HG03565 (cell line): ENCODE measurements around the gene SPEG.

ENCODE experiments used
- ATAC-seq: cut with Tn5 transposase; IDR thresholded peaks from one replicate; pipeline ENCODE4 v1.9.1; 2021; ENCODE audit warnings: mild to moderate bottlenecking, moderate library complexity; ENCODE audit not compliant: unreplicated experiment

SPEG gene

GRCh38 chr2:219525533-219526232, 91.0 kb downstream of the SPEG start:
- no peak for ATAC-seq

DNA sequence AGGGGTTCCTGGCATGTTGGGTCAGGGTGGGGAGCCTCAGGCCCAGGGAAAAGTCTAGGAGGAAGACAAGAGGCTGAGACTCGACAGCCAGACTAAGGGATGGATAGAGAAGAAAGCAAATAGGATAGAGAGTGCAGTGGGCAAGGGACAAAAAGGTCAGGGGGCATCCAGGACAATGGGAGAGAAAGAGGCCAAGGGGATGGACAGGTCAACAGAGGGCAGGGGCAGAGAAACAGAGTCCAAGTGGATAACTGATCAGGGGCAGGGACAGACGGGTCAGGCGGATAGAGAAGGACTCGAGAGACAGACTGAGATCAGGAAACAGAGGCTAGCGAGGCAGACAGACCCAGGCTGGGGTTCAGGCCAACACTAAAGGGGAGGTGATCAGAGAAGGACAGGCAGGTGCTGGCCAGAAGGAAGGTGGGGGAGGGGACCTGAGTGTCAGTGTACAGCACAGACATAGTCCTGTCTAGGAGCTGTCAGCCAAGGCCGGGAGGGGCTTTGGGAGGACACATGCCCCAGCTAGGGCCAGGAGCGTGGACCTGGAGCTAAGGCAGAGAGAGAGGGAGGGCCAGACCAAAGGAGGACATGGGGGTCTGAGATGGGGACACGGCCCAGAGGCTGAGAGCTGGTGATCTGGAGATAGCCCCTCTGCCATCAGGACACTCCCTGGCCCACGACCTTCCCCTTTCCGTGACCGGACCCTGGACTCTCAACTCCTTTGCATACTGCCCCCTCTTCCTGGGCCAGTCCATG, 91.9 kb downstream of the SPEG start:
- ATAC-seq = no peak

DNA sequence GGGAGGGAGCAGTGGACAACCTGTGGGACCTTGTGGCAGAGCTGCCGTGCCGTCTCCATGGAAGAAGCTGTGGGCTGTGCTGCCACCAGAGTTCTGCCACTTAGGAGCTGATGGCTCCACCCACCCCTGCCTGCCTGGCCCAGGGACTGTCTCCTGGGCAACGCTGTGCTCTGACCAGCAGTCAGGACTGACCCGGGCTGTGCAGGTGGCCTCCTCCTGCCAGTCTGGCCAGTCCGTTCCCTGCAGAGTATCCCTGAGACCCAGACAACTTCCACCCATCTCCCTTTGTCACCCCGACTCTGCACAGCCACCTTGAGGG, 92.4 kb downstream of the SPEG start:
- ATAC-seq = no peak

- ATAC-seq = no peak
Measured at GRCh38 chr2:219527472-219527871, 92.8 kb downstream of the SPEG start.

GRCh38 chr2:219530048-219530963, 95.7 kb downstream of the SPEG start:
- peak; percentile 87 for ATAC-seq

GRCh38 chr2:219531639-219532377, 97.2 kb downstream of the SPEG start:
- no peak for ATAC-seq

- no peak for ATAC-seq
Measured at GRCh38 chr2:219532378-219532649, 97.7 kb downstream of the SPEG start.

- ATAC-seq = no peak
Measured at GRCh38 chr2:219533930-219534661, 99.5 kb downstream of the SPEG start.

- ATAC-seq = no peak
Measured at GRCh38 chr2:219536425-219536824, 101.8 kb downstream of the SPEG start.

GRCh38 chr2:219536967-219537366, 102.3 kb downstream of the SPEG start:
- ATAC-seq = no peak

DNA sequence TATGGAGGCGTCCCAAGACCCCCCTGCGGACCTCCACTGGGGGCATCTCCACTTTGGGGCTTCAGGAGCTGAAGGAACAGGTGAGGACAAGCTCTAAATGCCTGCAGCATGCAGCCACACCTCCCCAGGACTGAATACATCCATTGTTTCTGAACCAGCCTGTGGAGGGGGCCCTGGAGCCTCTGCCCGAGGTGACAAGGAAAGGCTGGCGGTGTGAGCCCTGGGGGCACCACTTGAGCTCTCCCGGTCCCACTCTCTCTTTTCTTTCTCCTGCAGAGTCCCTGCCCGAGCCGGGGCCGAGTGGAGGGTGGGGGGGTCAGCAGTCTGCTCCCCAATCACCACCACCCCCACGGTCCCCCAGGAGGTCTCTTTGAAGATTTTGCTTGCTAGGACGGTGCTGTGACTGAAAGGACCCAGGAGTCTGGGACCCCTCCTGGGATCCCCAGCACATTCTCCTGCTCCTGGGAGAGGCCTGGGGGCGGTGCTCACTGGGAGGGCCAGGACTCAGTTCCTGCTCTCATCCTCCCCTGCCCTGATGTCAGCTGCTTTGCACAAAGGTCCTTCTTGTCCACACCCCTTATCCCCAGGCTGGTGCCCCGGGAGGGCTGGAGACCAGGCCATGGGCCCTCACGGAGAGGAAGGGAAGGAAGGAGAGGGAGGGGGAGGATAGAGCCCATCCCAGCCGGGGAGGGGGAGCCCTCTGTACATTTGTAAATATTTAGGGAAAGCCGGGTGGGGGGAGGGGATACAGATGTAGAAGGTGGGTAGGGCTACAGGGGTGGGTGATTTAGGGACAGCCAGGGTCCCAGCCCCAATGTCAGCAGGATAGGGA, 103.2 kb downstream of the SPEG start:
- ATAC-seq = no peak

GRCh38 chr2:219538504-219538951, 103.9 kb downstream of the SPEG start:
- no peak for ATAC-seq

GRCh38 chr2:219538956-219539788, 104.5 kb downstream of the SPEG start:
- ATAC-seq = no peak

DNA sequence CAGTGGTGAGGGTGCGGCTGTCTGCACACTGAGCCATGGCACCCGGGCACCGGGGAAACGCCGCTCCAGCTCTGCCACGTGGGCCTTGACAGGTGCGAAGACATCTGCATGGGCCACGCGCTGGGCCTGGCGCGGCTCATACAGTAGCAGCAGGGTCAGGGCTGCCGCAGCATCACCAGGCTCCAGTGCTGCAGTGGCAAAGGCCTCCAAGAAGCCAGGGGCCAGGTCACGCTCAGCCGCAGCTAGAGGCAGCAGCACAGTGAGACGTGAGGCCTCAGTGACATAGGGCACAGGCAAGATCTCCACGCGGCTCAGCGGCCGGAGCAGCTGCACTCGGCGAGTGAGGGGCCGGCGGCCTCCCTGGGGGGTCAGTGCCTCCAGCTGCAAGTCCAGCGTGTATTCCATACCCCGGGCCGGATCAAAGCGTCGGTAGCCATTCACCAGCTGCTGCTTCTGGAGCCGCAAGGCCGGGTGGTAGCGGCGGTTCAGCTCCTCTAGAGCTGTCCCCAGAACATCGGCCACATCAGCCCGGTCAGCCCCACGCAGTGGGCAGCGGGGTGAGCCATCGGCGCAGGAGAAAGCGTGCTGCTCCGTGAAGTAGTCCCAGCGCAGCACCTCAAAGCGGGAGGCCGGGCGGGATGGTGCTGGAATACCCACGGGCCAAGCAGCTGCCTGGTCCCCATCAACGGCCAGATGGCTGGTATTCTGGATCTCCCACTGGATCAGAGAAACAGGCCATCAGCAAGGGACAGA, 105.5 kb downstream of the SPEG start:
- ATAC-seq = no peak

DNA sequence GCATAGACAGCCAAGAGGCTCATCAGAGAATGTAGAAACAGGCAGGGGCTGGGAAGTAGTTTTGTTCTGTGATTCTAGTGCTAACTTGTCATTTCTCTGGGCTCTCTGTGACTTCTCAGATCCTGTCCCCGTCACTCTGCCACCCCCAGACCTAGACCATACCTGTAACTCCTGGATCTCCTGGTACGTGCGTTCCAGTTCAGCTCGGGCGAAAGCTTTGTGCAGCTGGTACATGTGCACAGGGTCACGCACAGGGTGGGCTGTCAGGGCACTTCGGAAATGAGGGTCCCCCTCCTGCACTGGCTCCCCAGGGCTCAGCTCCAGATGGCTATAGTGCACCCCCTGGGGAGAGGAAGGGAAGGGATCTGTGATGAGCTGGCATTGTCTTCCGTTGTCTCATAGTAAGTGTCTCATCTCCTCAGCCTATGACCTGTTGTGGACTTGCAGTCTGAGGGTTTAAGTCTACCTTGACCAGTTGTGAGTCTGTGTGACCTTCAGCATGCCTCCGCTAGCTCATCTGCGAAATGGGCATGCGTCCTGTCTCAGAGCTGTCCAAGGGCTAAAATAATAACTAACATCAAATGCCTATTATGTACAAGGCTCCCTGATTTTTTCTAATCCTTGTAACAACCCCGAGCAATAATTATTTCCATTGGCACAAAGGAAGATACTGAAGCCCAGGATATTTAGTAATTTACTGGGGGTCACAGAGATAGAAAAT, 106.3 kb downstream of the SPEG start:
- ATAC-seq = no peak

GRCh38 chr2:219541611-219542180, 107.1 kb downstream of the SPEG start:
- ATAC-seq = peak; percentile 46
